MM.1S (cell line): ENCODE measurements around the gene SLC35F1.

Experiments used
- CTCF ChIP-seq: fragments of 300-600 bp; sonication (generic); IDR thresholded peaks from 2 replicates; pipeline ENCODE4 v1.5.1; 2016; ENCODE audit warnings: antibody characterized with exemption, low read length, mixed read lengths
- EZH2 ChIP-seq: fragments of 300-600 bp; sonication (generic); optimal IDR thresholded peaks from 2 replicates; pipeline ENCODE3; 2017; ENCODE audit warnings: low read depth, mild to moderate bottlenecking, antibody characterized with exemption, low read length, mixed read lengths
- EZH2phosphoT487 ChIP-seq: fragments of 300-600 bp; sonication (generic); IDR thresholded peaks from 2 replicates; pipeline ENCODE4 v1.6.1; 2018; ENCODE audit warnings: antibody characterized with exemption, low read length

- TF ChIP-seq CTCF (no peak), EZH2 (no peak), EZH2phosphoT487 (no peak)
These were observed 308.2 kb downstream of the SLC35F1 start for GRCh38 chr6:118215269-118215668.
